Measurements from ENCODE around the gene BTBD17.
"Not testable (repeated sequence)": the region's sequence is repeated elsewhere in the genome, so short reads cannot be mapped to it uniquely, and the experiment has no call there.

Gene BTBD17, protein sequence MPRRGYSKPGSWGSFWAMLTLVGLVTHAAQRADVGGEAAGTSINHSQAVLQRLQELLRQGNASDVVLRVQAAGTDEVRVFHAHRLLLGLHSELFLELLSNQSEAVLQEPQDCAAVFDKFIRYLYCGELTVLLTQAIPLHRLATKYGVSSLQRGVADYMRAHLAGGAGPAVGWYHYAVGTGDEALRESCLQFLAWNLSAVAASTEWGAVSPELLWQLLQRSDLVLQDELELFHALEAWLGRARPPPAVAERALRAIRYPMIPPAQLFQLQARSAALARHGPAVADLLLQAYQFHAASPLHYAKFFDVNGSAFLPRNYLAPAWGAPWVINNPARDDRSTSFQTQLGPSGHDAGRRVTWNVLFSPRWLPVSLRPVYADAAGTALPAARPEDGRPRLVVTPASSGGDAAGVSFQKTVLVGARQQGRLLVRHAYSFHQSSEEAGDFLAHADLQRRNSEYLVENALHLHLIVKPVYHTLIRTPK

DNA sequence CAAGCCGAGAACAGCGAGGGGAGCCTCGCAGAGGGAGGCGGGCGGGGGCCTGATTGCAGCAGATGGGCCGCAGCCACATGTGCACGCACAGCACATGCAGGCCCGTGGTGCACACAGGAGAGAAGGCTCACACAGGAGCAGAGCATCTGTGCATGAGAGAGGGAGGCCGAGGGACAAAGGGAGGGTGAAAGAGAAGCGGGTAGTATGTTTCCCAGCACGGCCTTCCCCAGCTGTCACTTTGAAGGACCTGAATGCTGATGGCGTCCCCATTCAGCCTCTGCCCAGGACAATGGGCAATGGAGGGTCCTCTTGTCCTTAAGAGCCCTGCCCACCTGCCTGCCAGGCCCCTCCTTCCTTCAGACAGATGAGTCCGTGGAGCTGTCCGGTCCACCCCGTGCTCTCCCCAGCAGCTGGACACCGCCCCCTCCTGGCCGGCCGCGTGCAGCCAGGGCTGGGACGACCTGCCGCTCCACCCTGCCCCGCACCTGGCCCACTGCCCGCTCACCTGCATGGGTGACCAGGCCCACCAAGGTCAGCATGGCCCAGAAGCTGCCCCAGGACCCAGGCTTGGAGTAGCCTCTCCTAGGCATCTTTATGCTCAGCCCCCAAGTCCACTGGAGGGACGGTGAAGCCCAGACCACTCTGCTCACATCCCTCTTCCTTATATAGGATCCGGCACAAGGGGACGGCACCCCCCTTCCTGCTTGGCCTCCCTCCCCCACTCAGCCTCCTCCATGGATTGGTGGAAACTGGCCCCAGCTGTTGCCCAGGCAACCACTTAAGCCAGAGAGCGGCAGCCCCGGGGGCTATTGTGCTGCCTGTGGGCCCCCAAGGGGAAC is at the start of gene BTBD17:
Gene BTBD17, minus strand, starts transcription at position 639 of the 839 bp plus-strand sequence. Its CDS starts 49 bp downstream, at position 590.
- FAIRE-seq: no peak

DNA sequence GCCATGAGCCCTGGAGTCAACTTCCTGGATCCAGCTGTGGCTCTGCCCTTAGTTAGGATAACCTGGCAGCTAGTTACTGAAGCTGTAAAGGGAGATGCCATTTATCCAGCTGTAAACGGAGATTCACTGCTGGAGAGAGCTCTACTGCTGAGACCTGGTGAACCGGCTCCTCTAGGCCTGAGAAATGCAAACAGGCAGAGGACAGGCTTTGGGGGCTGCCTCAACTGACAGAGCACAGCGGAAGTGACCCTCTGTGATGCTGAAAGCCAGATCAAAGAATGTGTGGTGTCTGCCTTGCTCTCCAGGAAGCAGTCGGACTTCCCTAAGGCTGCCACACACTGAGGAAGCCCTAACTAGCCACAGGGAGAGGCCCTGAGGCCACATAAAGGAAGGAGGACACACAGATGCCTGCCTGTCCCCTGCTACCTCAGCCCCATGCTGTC is 48.4 kb upstream of the BTBD17 start:
- no peak for FAIRE-seq

DNA sequence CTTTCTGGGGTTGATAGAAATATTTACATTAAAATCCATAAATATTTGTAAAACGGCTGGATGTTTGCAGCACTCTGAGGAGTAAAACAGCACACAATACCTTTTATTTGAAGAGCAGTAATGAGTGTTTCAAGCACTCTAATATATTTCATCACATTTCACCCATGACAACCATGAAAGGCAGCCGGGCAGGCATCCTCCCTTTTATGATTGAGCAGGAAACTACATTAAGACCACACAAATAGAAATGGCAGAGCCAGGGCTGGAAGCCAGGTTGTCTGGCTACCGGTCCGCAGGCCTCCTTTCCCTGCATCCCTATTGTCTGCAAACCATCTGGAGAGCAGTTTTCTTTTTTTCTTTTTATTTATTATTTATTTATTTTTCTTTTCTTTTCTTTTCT is 47.1 kb upstream of the BTBD17 start:
- FAIRE-seq: no peak

DNA sequence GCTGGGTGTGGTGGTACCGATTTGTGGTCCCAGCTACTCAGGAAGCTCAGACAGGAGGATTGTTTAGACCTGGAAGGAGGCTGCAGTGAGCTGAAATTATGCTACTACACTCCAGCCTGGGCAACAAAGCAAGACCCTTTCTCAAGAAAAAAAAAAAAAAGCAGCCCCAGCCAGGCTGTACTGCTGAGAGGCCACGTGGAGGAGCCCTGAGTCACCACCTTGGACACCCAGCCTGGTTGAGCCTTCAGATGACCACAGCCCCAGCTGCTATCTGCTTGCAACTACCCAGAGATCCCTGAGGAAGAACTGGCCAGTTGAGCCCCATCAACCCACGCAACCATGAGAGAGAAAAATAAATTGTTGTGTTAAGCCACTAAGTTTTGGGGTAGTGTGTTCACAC is 46.6 kb upstream of the BTBD17 start:
- FAIRE-seq: no peak

DNA sequence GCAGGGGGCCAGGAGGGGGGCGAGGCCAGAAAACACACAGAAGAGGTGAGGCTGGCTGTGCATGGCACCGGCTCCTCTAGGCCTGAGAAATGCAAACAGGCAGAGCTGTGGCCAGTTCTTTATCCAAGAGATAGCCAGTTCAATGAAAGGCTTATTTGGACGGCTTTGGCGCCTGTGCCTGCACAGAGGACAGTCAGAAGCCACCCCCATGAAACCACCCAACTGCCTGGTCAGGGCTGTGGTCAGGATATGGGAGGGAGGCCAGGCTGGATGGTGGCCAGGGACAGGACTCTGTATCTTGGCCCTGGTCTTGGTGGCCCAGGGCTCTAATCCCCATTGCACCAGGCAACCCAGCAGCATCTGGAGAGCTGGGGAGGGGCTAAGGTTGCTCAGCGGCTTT is 45.7 kb upstream of the BTBD17 start:
- FAIRE-seq: no peak

DNA sequence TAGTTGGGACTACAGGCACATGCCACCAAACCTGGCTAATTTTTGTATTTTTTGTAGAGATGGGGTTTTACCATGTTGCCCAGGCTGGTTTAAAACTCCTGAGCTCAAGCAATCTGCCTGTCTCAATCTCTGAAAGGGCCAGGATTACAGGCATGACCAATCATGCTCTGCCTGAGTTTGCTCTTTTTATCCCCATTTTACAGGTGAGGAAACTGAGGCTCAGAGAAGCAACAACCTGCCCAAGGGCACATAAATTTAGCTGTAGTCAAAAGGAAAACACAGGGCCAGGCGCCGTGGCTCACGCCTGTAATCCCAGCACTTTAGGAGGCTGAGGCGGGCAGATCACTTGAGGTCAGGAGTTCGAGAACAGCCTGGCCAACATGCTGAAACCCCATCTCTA is 43.6 kb upstream of the BTBD17 start:
- not testable (repeated sequence) for FAIRE-seq

DNA sequence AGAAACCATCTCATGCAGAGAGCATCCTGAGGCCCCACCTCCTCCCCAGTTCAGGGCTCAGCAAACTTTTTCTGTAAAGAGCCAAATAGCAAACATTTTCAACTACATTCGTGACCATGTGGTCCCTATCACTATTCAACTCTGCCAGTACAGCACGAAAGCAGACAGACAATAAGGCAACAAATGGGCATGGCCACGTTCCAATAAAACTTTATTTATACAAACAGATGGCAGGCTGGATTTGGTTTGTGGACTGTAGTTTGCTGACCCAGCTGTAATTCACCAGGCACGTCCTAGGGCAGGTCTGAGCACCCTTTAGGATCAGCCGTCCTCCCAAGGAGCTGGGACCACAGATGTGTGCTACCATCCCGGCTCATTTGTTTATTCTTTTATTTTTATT is 43.1 kb upstream of the BTBD17 start:
- FAIRE-seq: no peak

DNA sequence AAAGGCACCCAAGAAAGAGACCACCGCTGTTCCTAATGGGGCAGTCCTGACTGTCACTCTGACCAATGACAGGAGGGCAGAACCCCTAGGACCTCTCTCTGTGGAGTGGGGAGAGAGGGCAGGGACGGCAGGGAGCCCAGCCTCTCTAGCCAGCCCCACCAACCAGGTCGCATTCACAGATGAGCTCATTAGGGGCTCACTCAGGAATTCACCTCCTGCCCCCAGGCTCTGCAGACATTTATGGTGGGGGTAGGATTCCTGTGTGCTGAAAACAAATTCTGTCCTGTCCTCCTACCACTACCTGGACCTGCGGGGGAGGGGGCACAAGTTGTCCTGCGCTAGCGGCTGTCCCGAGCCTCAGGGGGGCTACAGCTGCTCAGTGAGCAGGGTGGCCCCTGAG is 42.5 kb upstream of the BTBD17 start:
- no peak for FAIRE-seq

DNA sequence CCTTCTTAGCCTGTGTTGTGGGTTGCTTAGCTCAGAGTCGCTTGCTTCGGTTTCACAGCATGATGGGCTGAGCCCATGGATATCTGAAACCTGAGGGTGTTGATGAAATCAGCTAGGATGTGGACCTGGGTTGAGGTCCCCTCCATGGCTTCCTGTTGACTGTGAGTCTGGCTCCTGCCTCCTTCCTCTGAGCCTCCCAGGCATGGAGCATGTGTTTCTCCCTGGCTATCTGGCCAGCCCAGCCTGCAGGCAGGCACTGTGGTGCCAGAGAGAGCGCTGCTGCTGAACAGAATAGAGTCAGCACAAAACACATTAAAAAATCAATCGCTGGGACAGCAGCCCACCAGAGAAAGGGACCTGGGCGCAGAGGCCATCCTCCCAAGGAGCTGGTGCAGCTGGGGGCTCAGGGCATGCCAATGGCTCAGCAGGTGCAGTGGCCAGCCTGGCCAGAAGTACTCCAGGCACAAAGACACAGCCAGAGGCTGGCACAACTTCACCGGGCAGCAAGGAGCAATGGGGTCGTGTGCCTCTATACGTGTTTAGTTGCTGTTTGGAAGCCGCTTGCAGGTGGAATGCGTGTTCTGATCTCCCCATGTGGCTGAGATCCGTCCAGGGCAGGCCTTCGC is 42.0 kb upstream of the BTBD17 start:
- FAIRE-seq: no peak

DNA sequence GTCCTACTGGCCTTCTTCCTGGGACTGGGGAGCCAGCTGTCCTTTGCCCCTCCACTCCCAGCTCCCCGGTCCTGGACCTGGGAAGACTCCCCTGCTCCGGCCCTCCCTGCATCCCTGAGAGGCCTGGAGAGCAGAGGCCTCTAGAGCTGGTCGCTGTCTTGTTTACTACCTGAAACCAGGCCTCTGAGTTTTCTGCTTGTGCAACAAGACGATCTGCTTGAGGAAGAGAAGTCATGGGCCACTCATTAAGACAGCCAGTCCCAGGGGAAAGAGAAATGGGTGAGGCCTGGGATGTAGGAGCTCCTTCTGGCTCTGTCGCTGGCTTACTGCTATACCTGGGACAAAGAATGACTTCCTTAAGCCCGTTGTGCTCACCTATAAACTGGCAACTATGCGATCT is 40.4 kb upstream of the BTBD17 start:
- FAIRE-seq: no peak

DNA sequence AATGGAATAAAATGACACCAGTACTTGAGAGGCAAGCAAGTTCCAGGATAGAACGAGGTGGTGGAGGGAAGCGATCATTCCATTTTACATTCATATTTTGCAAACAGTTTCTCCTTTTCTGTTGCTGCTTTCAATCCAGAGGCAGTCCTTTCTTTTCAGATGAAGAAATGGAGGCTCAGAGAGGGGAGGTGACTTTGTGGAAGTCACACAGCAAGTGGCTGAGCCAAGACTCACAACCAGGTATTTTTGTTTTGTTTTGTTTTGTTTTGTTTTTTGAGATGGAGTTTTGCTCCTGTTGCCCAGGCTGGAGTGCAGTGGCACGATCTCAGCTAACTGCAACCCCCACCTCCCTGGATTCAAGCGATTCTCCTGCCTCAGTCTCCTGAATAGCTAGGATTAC is 34.9 kb upstream of the BTBD17 start:
- no peak for FAIRE-seq

DNA sequence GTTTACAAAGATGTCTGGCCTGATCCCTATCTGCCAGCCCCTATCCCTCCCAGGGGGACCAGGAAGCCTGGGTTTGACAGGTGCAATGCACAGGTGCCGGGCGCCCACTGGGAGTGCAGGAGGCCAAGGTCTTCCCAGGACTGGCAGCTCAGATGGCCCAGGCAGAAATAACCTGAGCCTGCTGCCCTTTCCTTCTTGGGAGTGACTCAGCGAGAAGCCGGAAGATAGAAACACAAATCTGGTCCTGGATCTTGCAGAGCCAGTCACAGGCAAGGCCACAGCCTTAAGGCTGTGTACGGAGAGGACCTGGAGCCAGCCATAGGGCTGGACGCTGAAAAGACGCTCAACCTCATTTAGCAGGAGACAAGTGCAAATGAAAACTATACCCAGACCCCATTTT is 33.3 kb upstream of the BTBD17 start:
- FAIRE-seq: no peak

DNA sequence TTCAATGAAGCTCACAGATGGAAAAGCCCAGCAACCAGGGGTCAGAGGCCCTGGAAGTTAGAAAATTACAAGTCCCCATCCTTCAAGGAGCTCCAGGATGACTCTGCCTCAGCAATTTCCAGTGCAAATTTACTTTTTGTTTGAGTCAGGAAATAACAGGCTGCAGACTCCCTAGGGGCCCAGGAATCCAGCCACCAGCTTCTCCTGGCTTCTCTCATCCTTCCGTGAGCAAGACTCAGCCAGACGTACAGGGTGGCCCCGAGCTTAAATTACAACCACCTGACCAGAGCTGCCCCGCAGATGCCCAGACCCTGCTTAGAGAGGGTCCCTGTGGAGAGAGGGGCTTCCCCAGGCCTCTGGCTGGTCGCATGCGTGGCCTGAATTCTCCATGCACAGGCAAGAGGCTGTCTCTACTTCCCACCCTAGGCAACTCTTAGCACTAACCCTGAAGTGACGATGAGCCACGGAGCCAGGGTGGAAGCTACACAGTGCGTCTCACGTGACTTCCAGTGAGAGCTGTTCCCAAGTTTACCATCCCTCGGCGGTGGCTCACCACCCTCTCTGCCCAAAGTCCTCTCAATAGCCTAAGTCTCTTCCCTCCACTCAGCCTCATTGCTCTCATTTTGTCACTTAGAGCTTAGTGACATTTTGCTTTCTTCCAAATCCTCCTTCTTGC is 32.7 kb upstream of the BTBD17 start:
- no peak for FAIRE-seq

DNA sequence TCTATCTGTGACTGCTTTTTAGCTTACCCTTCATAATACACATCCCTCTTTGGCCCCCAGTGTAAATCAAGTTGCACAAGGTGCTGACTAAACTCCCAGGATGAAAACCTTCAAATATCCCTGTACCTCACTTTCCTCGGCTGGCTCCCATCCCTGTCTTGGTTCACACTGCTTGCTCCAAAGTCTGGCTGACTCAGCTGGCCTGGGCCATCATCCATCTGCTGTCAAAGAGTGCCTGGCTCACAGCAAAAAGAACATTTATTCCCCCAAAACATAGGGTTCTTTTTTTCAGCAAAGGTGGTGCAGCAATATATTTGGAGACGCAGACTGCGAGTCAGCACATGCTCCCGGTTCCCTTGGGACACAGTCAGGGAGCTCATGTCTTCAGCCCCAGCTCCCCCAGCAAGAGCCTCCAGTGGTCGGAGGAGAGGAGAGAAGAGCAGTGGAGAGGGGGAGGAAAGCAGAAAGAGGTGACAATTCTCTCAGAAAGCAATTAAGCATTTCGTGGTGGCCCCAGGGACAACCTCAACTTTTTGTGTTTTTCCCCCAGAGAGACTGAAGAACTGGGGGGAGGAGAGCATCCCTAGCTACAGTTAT is 31.8 kb upstream of the BTBD17 start:
- FAIRE-seq: no peak

DNA sequence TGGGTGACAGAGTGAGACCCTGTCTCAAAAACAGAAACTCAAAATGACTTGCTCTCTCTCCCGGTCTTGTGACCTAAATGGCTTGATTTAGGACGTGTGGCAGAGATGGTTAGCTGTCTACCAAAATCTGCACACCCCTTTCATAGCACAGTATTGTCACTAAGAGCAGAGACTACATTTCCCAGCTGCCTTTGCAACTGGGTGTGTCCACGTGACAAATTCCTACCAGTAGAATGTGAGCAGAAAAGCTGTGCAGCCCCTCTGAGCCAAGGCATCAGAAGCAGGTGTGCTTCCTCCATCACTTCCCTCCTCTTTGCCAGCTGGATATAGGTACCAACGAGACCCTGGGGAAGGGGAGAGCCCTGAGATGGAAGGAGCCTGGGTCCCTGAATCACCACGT is 31.2 kb upstream of the BTBD17 start:
- FAIRE-seq: no peak

DNA sequence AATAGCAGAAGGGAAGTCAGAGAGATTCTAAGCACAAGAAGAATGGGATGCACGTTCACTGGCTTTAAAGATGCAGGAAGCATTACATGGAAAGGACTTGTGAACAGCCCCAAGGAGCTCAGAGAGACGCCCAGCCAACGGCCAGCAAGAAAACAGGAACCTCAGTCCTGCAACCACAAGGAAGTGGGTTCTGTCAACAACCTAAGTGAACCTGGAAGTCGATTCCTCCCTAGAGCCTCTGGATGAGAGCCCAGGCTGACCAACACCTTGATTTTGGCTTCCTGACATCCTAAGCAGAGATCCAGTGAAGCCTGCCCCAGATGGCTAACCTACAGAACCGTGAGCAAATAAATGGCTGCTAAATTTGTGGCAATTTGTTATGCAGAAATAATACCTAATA is 30.1 kb upstream of the BTBD17 start:
- FAIRE-seq: no peak

DNA sequence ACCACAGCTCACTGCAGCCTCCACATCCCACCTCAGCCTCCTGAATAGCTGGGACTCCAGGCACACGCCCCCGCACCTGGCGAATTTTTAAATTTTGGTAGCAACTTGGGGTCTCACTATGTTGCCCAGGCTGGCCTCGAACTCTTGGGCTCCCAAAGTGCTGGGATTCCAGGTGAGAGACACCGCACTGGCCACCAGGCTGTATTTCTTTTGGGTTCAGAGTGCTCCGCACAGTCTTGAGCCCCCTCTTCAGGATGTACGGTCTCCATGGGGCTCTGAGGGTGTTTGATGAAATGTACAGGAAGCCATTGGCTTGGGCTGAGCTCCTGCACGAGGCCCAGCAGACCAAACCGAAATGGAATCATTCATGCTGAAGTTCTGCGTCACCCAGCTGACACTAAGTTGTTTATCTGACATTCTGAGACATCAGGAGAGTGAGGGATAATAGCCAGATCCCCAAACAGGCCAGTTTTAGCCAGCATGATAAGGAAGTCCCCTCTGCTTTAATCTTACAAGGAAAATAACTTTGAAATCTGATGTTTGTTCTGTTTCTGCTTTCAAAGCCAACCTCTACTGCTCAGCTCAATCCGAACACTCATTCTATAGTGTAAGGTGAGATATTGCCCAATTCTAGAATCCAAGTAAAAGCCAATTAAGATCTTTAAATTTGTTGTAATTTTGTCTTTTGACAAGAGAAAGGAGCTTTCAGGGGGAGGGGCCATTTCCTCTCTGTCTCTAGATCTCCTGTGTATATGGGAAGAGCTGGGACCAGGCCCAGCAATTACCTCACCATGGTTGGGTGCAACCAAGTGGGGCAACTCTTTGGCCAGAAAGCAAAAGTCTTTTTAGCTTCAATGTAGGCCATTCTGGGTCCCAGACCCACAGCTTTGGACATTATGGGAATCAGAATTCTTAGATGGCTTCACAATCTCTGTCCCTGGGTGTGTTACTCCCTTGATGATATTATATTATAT is 29.3 kb upstream of the BTBD17 start:
- no peak for FAIRE-seq

DNA sequence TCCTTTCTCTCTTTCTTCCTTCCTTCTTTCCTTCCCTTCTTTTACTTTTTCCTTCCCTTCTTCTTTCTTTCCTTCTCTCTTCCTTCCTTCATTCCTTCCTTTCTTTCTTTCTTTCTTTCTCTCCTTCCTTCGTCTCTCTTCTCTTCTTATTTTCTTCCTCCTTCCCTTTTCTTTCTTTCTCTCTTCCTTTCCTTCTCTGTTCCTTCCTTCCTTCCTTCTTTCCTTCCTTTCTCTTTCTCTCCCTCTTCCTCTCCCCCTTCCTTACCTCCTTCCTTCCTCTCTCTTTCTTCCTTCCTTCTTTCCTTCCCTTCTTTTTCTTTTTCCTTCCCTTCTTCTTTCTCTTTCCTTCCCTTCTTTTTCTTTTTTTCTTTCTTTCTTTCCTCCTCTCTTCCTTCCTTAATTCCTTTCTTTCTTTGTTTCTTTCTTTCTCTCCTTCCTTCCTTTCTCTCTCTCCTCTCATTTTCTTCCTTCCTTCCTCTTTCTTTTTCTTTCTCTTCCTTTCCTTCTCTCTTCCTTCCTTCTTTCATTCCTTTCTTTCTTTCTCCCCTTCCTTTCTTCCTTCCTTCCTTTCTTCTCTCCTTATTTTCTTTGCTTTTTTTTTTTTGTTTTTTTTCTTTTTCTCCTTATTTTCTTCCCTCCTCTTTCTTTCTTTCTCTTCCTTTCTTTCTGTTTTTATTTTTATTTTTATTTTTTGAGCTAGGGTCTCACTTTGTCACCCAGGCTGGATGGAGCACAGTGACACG is 28.4 kb upstream of the BTBD17 start:
- FAIRE-seq: no peak

DNA sequence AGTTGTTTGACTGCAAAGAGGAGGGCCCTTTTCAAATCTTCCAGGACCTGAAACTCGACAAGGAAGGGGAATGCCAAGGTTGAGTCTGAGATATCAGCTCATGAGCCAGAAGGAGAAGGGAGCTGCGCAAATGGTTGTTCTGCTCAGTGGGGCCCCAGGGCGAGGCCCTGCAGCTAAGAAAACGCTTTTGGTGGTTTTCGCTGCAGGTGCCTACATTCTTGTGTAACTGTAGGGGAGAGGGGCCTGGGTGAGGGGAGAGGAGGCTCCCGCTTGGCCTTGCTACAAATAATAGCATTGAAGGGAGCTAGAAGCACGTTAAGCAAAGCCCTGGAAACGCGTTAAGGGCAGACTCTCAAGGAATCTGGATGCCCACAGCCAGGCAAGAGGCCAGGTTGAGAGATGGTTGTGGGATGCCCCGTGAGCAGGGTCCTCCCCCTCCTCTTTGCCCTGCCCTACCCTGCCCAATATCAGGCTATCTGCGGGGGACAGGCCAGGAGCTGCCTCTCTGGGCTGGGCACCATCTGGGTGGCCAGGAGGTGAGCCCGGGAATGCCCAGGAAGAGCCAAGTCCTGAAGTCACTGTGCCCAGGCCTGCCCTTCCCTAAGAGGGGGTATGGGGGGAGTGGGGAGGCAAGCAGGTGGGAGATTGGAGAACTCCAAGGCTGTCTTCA is 27.6 kb upstream of the BTBD17 start:
- no peak for FAIRE-seq
